Naive thymus-derived CD8-positive, alpha-beta T cell (primary cell): ENCODE measurements around the gene UTP3. TPM values are rescaled to one million over a fixed set of nuclear protein-coding genes. Genes with fewer than 3 reads are reported as not detected.

Source experiments
- ATAC-seq, 2 donors: fragments of 150-1000 bp; cut with Tn5 transposase in 1 of 2; sonication (Bioruptor Pico), chemical (Tn5 transposase) in 1 of 2; 1 replicate in 1 of 2; 2 replicates in 1 of 2; pipeline ENCODE4 v1.10.0; 2021; ENCODE audit warnings: mild to moderate bottlenecking in 2 of 2, moderate library complexity in 2 of 2
- POLR2A ChIA-PET: fragments of 350-600 bp; sonication (Branson Sonifier 250); formaldehyde crosslinking; loops from one replicate; lab custom pipeline; 2021; ENCODE audit warnings: antibody characterized with exemption; lab: Charles Lee
- DNase-seq, 10 donors: peaks; one replicate each; pipeline versions ENCODE4 v3.0.0 to v3.0.0-alpha.2; 2020 to 2022
- H3K27ac Mint-ChIP-seq, 10 donors: one replicate each; pipeline ENCODE4 v1.8.0; 2020 to 2022; ENCODE audit warnings: mild to moderate bottlenecking in 10 of 10, mixed read lengths in 10 of 10, moderate library complexity in 4 of 10, inconsistent platforms in 1 of 10
- H3K27me3 Mint-ChIP-seq, 5 donors: one replicate each; pipeline ENCODE4 v1.8.0; 2021 to 2022; ENCODE audit warnings: mixed read lengths in 5 of 5
- H3K36me3 Mint-ChIP-seq, 3 donors: one replicate each; pipeline ENCODE4 v1.8.0; 2020 to 2022; ENCODE audit warnings: mixed read lengths in 3 of 3, mild to moderate bottlenecking in 2 of 3, inconsistent platforms in 1 of 3
- H3K4me1 Mint-ChIP-seq, 4 donors: one replicate each; pipeline ENCODE4 v1.8.0; 2021 to 2022; ENCODE audit warnings: mixed read lengths in 4 of 4
- H3K4me3 Mint-ChIP-seq, 10 donors: one replicate each; pipeline ENCODE4 v1.8.0; 2020 to 2022; ENCODE audit warnings: mild to moderate bottlenecking in 10 of 10, mixed read lengths in 10 of 10, moderate library complexity in 6 of 10, inconsistent platforms in 1 of 10
- H3K9me3 Mint-ChIP-seq, 9 donors: one replicate each; pipeline ENCODE4 v1.8.0; 2020 to 2022; ENCODE audit warnings: mixed read lengths in 9 of 9, mild to moderate bottlenecking in 3 of 9, inconsistent platforms in 1 of 9, moderate library complexity in 1 of 9
- polyA plus RNA-seq, 3 donors: library from polyadenylated mRNA; unstranded; fragments of 300-500 nt; fragmentation: Illumina TruSeq; gene quantifications; one replicate each; pipeline ENCODE4 v1.2.3, GENCODE V29; 2021
- total RNA-seq, 8 experiments: library from RNA in 2 of 8; stranded (reverse) in 2 of 8; gene quantifications; one replicate each; pipeline ENCODE4 v1.2.3 and lab custom pipeline; 2021 to 2026

The UTP3 gene
- total and polyA plus RNA-seq, 5 experiments from 2014 or later = 9.7 to 44.7 (median 20.3) TPM

- H3K9me3 Mint-ChIP-seq = no peaks in the 10 kb centered on the region
- no peaks in the 10 kb centered on the region for H3K36me3 Mint-ChIP-seq
- DNase-seq = peak in 1 of 10 donors; percentile 39
- POLR2A ChIA-PET = no interaction called here
- ATAC-seq = no peak
- H3K4me3 Mint-ChIP-seq = peak overlapping the region in 1 of 10 donors; percentile 7
- H3K4me1 Mint-ChIP-seq = peaks cover 19 to 66% (median 59%) of the 10 kb centered on the region in 4 donors
- H3K27ac Mint-ChIP-seq = peak overlapping the region in 3 of 10 donors; percentile 2 to 54 (median 4)
- no peaks in the 10 kb centered on the region for H3K27me3 Mint-ChIP-seq
These were observed 21.4 kb downstream of the UTP3 start for GRCh38 chr4:70709611-70710205.

GRCh38 chr4:70711599-70711998, 23.3 kb downstream of the UTP3 start:
- Mint-ChIP-seq H3K27me3 (no peaks in the 10 kb centered on the region), H3K9me3 (no peaks in the 10 kb centered on the region), H3K4me1 (peaks cover 11 to 65% (median 53%) of the 10 kb centered on the region in 4 donors), H3K4me3 (peak overlapping the region in 5 of 10 donors; percentile 2 to 63 (median 30)), H3K27ac (peak overlapping the region in 8 of 10 donors; percentile 6 to 72 (median 35)), H3K36me3 (no peaks in the 10 kb centered on the region)
- ATAC-seq = no peak
- DNase-seq = no peak
- POLR2A ChIA-PET = no interaction called here

- Mint-ChIP-seq H3K27me3 (no peaks in the 10 kb centered on the region), H3K36me3 (no peaks in the 10 kb centered on the region), H3K4me1 (peaks cover 11 to 62% (median 51%) of the 10 kb centered on the region in 4 donors), H3K27ac (peak overlapping the region in 7 of 10 donors; percentile 6 to 72 (median 36)), H3K4me3 (peak overlapping the region in 5 of 10 donors; percentile 2 to 63 (median 24)), H3K9me3 (no peaks in the 10 kb centered on the region)
- DNase-seq (no peak), ATAC-seq (no peak)
- POLR2A ChIA-PET = interaction anchor here (0.5 to 1.6 kb wide), 3 partner anchors 8 to 26 kb away, joined by 3 to 5 read pairs (median 3); no protein-coding TSS in a partner anchor
These were observed 23.8 kb downstream of the UTP3 start for GRCh38 chr4:70712150-70712549.

GRCh38 chr4:70712604-70713452, 24.5 kb downstream of the UTP3 start:
- H3K4me3 Mint-ChIP-seq = no peak overlapping the region
- H3K36me3 Mint-ChIP-seq = no peaks in the 10 kb centered on the region
- no peaks in the 10 kb centered on the region for H3K9me3 Mint-ChIP-seq
- POLR2A ChIA-PET = interaction anchor here (0.5 to 1.6 kb wide), 4 partner anchors 9 to 36 kb away, joined by 3 to 5 read pairs (median 3); no protein-coding TSS in a partner anchor
- peak overlapping the region in 5 of 10 donors; percentile 4 to 71 (median 26) for H3K27ac Mint-ChIP-seq
- no peak for ATAC-seq
- H3K4me1 Mint-ChIP-seq = peaks cover 13 to 61% (median 53%) of the 10 kb centered on the region in 4 donors
- H3K27me3 Mint-ChIP-seq = no peaks in the 10 kb centered on the region
- no peak for DNase-seq

- POLR2A ChIA-PET = interaction anchor here (0.5 to 1.6 kb wide), 4 partner anchors 9 to 36 kb away, joined by 3 to 5 read pairs (median 4); no protein-coding TSS in a partner anchor
- ATAC-seq (no peak), DNase-seq (no peak)
- no peaks in the 10 kb centered on the region for H3K27me3 Mint-ChIP-seq
- no peaks in the 10 kb centered on the region for H3K36me3 Mint-ChIP-seq
- peaks cover 13 to 61% (median 54%) of the 10 kb centered on the region in 4 donors for H3K4me1 Mint-ChIP-seq
- peak overlapping the region in 3 of 10 donors; percentile 4 to 70 (median 37) for H3K27ac Mint-ChIP-seq
- H3K4me3 Mint-ChIP-seq = peak overlapping the region in 3 of 10 donors; percentile 2 to 48 (median 7)
- no peaks in the 10 kb centered on the region for H3K9me3 Mint-ChIP-seq
These were observed 25.2 kb downstream of the UTP3 start for GRCh38 chr4:70713453-70714078.

- H3K4me1 Mint-ChIP-seq = peaks cover 13 to 58% (median 51%) of the 10 kb centered on the region in 4 donors
- DNase-seq (no peak), ATAC-seq (no peak)
- peak overlapping the region in 2 of 10 donors; percentile 24 to 70 for H3K27ac Mint-ChIP-seq
- no peaks in the 10 kb centered on the region for H3K36me3 Mint-ChIP-seq
- no peaks in the 10 kb centered on the region for H3K9me3 Mint-ChIP-seq
- H3K4me3 Mint-ChIP-seq = no peak overlapping the region
- no peaks in the 10 kb centered on the region for H3K27me3 Mint-ChIP-seq
- POLR2A ChIA-PET = interaction anchor here (0.8 kb wide), 1 partner anchor 27 kb away, joined by 4 read pairs; no protein-coding TSS in a partner anchor
These were observed 26.0 kb downstream of the UTP3 start for GRCh38 chr4:70714079-70714887.

GRCh38 chr4:70715097-70715496, 26.8 kb downstream of the UTP3 start:
- H3K27me3 Mint-ChIP-seq = no peaks in the 10 kb centered on the region
- no peaks in the 10 kb centered on the region for H3K9me3 Mint-ChIP-seq
- no peaks in the 10 kb centered on the region for H3K36me3 Mint-ChIP-seq
- DNase-seq = no peak
- ATAC-seq = no peak
- POLR2A ChIA-PET = interaction anchor here (0.7 kb wide), 1 partner anchor 15 kb away, joined by 11 read pairs; no protein-coding TSS in a partner anchor
- peaks cover 10 to 52% (median 45%) of the 10 kb centered on the region in 4 donors for H3K4me1 Mint-ChIP-seq
- H3K27ac Mint-ChIP-seq = peak overlapping the region in 3 of 10 donors; percentile 21 to 55 (median 42)
- H3K4me3 Mint-ChIP-seq = no peak overlapping the region

GRCh38 chr4:70718811-70719604, 30.7 kb downstream of the UTP3 start:
- H3K9me3 Mint-ChIP-seq = no peaks in the 10 kb centered on the region
- ATAC-seq (no peak), DNase-seq (no peak)
- H3K27me3 Mint-ChIP-seq = no peaks in the 10 kb centered on the region
- H3K4me3 Mint-ChIP-seq = no peak overlapping the region
- POLR2A ChIA-PET = interaction anchor here (0.7 kb wide), 1 partner anchor 36 kb away, joined by 4 read pairs; no protein-coding TSS in a partner anchor
- peak overlapping the region in 2 of 10 donors; percentile 4 to 37 for H3K27ac Mint-ChIP-seq
- no peaks in the 10 kb centered on the region for H3K36me3 Mint-ChIP-seq
- H3K4me1 Mint-ChIP-seq = peaks cover 10 to 45% (median 37%) of the 10 kb centered on the region in 4 donors

- Mint-ChIP-seq H3K4me1 (peaks cover 8 to 31% (median 25%) of the 10 kb centered on the region in 4 donors), H3K9me3 (no peaks in the 10 kb centered on the region), H3K27ac (peak within 1 kb of the TSS; percentile 25 to 90 (median 80)), H3K36me3 (no peaks in the 10 kb centered on the region), H3K27me3 (no peaks in the 10 kb centered on the region), H3K4me3 (peak within 1 kb of the TSS; percentile 3 to 65 (median 50))
- POLR2A ChIA-PET = interaction anchor here (0.9 to 2.6 kb wide), 5 partner anchors 13 to 118 kb away, joined by 3 to 16 read pairs (median 5); partner anchors contain the start of gene GRSF1
- ATAC-seq = no peak
- DNase-seq = no peak
These were observed 33.4 kb downstream of the UTP3 start, which contains the start of gene RUFY3 for GRCh38 chr4:70721747-70722146. Gene RUFY3 (plus strand): TSS chr4:70721964. CDS start chr4:70722574, 610 bp downstream.

- Mint-ChIP-seq H3K27ac (peak overlapping the region; percentile 15 to 90 (median 80)), H3K9me3 (no peaks in the 10 kb centered on the region), H3K27me3 (no peaks in the 10 kb centered on the region), H3K36me3 (no peaks in the 10 kb centered on the region), H3K4me3 (peak overlapping the region; percentile 3 to 65 (median 50)), H3K4me1 (peaks cover 7 to 29% (median 21%) of the 10 kb centered on the region in 4 donors)
- ATAC-seq (peak; percentile 89 to 90), DNase-seq (peak in 8 of 10 donors; percentile 12 to 75 (median 33))
- POLR2A ChIA-PET = interaction anchor here (0.9 to 2.6 kb wide), 6 partner anchors 12 to 117 kb away, joined by 3 to 16 read pairs (median 5); partner anchors contain the start of gene GRSF1
These were observed 34.0 kb downstream of the UTP3 start for GRCh38 chr4:70722199-70722791.
